ENCODE measurements around the gene GRPEL2.

The GRPEL2 gene

DNA sequence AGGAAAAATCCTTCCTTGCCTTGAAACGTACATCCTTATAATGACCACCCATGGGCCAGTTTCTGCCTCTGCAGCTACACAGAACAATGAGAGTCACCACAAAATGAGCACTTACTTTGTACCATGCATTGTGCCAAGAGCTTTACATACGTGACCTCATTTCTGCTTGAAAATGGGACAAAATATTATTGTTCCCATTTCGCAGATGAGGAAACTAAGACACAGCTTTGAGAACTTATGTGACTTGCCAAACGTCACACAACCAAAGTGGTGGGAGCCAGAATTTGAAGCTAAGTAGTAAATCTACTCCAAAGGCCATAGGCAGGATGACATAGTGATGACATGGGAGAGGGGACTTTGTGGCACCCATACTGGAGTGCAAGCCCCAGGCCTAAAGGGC lies 34.8 kb upstream of the GRPEL2 start:
- Mint-ChIP-seq H3K27me3 (peaks cover 30% of the 10 kb centered on the region), H3K36me3 (no peaks in the 10 kb centered on the region), H3K4me1 (peaks cover 5% of the 10 kb centered on the region), H3K9me3 (no peaks in the 10 kb centered on the region), H3K4me3 (no peak overlapping the region), H3K27ac (no peak overlapping the region)
- no peak for DNase-seq
- CTCF ChIA-PET: interaction anchor here (0.9 to 19.5 kb wide), 2 partner anchors 60 to 69 kb away, joined by 3 to 372 read pairs; no protein-coding TSS in a partner anchor

DNA sequence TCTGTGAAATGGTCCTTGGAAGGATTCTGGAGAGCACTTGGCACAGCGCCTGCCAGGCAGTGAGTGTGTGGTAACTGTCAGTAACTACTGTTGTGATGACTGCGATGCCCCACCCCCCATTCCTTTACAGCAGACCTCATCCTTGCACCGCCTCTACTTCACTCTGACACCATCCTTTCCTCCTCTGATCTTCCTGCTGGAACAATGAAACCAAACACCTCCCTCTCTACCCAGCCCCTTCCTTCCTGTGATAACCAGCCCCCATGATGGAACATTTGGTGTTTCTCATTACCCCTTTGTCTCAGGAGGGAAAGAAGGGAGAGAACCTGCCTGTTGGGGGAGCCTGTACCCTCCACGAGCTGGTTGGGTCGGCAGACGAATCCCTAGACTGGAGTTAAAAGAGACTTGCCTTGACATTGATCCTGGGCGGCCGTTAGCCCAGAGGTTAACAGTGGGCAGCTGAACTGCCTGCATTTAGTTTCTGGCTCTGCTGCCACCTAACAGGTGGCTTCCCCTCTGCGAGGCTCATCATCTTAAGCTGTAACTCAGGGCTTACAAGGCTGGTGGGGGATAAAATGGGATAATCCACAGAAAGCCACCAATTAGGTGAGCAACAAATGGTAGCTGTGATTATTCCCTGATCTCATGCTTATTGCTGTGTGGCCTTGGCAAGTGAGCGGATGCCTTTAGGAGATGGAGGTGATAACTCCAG lies 34.2 kb upstream of the GRPEL2 start:
- Mint-ChIP-seq H3K9me3 (no peaks in the 10 kb centered on the region), H3K27me3 (peaks cover 30% of the 10 kb centered on the region), H3K36me3 (no peaks in the 10 kb centered on the region), H3K27ac (no peak overlapping the region), H3K4me1 (peaks cover 5% of the 10 kb centered on the region), H3K4me3 (no peak overlapping the region)
- CTCF ChIA-PET: interaction anchor here (0.9 to 19.5 kb wide), 2 partner anchors 59 to 69 kb away, joined by 3 to 372 read pairs; no protein-coding TSS in a partner anchor
- no peak for DNase-seq

DNA sequence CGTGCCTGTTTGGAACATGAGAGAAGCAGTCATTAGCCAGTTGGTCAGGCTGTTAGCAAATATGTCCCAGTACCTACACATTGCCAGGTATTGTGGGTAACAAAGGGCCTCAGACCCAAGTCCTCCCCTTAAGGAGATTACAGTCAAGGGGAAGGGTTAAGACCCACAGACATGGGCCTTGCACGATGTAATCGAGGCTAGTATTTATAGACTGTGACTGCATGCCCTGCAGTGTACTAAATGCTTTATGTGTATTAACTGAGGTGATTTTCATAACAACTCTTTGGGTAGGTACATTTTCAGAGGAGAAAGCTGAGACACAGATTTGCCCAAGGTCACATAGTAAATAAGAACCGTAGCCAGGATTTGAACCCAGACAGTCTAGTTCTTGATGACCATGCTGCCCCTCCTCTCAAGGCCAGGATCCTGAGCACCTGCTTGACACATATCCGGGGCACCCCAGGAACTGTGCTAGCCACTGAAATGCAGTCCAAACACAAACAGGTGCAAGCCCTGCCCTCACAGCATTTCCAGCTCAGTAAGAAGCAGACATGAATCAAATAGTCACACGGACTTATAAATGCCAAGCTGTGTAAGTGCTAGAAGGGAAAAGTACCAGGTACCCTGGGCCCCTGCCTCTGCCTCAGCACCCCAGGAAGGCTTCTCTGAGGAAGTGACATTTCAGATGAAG lies 32.0 kb upstream of the GRPEL2 start:
- H3K27ac Mint-ChIP-seq: no peak overlapping the region
- no peaks in the 10 kb centered on the region for H3K9me3 Mint-ChIP-seq
- no peaks in the 10 kb centered on the region for H3K36me3 Mint-ChIP-seq
- H3K4me1 Mint-ChIP-seq: peaks cover 5% of the 10 kb centered on the region
- CTCF ChIA-PET: interaction anchor here (1.0 to 19.5 kb wide), 5 partner anchors 13 to 121 kb away, joined by 3 to 372 read pairs (median 12); no protein-coding TSS in a partner anchor
- no peak overlapping the region for H3K4me3 Mint-ChIP-seq
- no peak for DNase-seq
- H3K27me3 Mint-ChIP-seq: peaks cover 25% of the 10 kb centered on the region

DNA sequence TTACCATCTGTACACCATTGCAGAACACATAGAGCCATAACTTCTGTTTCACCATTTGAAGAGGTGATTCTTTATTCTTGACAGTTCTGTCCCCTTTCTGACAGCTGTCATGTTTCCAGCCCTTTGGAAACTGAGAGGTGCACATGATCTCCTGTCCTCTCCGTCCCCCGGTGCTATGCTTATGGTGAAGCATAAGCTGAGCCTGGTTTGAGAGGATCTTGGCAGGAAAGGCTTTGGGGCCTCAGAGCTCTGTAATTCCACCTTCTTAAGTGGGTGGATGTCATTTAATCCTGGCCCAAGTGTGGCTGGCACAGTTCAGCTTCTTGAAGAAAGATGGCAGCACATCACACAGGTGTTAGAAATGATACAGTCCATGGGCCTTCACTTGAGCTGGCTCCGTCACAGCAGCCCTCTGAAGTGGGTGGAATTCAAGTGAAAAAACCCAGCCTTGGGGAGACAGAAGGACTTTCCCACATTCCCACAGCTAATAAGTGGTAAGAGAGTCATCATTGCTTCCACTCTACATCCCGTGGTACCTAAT lies 30.7 kb upstream of the GRPEL2 start:
- peaks cover 19% of the 10 kb centered on the region for H3K27me3 Mint-ChIP-seq
- H3K36me3 Mint-ChIP-seq: no peaks in the 10 kb centered on the region
- no peak for DNase-seq
- H3K4me1 Mint-ChIP-seq: peaks cover 5% of the 10 kb centered on the region
- CTCF ChIA-PET: interaction anchor here (0.7 to 19.5 kb wide), 13 partner anchors 8 to 249 kb away, joined by 3 to 372 read pairs (median 3); partner anchors contain the start of gene ABLIM3
- H3K27ac Mint-ChIP-seq: no peak overlapping the region
- H3K4me3 Mint-ChIP-seq: no peak overlapping the region
- H3K9me3 Mint-ChIP-seq: no peaks in the 10 kb centered on the region

DNA sequence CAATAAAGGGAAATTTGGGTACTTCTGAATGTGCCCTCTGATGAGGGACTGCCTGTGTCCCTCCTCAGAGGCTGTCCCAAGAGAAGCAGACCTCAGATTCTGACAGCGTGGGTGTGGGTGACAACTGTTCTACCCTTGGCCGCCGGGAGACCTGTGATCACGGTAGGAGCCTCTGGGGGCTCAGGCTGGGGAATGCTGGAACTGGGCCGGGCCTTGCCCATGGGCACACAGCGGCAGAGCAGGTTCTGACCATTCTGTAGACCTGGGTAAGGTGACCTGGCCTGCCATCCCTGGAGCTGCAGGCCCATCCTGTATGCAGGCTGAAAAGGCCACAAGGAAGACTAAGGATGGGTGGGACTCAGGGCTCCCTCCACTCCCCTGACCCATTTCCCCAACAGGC lies 29.5 kb upstream of the GRPEL2 start:
- CTCF ChIA-PET: interaction anchor here (1.4 to 19.5 kb wide), 5 partner anchors 11 to 124 kb away, joined by 3 to 372 read pairs (median 12); no protein-coding TSS in a partner anchor
- Mint-ChIP-seq H3K4me1 (peaks cover 5% of the 10 kb centered on the region), H3K4me3 (no peak overlapping the region), H3K9me3 (no peaks in the 10 kb centered on the region), H3K27ac (no peak overlapping the region), H3K36me3 (no peaks in the 10 kb centered on the region), H3K27me3 (peaks cover 19% of the 10 kb centered on the region)
- no peak for DNase-seq

DNA sequence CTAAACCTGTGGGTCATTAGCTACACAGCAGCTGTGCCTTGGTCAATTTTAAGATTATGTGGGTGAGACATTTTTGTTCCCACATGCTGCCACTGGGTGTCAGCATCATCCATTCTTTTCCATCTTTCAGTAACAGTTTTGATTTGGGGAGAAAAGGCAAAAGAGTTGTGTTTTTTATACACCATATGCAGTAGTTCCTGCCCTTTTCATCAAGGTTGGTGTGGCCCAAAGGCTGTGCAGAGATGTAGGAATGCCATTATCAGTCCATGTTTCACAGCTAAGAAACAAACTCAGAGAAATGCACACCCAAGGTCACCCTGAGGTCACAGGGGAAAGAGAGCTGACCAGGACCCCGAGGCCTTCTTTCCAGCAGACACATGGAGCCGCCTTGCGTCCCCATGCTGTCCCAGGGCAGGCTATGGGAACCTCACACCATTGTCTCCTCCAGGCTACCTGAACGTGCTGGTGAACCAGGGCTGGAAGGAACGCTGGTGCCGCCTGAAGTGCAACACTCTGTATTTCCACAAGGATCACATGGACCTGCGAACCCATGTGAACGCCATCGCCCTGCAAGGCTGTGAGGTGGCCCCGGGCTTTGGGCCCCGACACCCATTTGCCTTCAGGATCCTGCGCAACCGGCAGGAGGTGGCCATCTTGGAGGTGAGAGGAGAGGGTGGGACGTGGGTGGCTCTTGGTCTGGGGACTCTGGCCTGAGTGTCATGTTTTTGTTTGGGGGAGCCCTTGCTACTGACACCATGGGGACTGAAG lies 27.8 kb upstream of the GRPEL2 start:
- H3K36me3 Mint-ChIP-seq: no peaks in the 10 kb centered on the region
- H3K4me3 Mint-ChIP-seq: no peak overlapping the region
- no peaks in the 10 kb centered on the region for H3K4me1 Mint-ChIP-seq
- no peak overlapping the region for H3K27ac Mint-ChIP-seq
- H3K27me3 Mint-ChIP-seq: peaks cover 13% of the 10 kb centered on the region
- H3K9me3 Mint-ChIP-seq: no peaks in the 10 kb centered on the region
- CTCF ChIA-PET: interaction anchor here (0.7 to 19.5 kb wide), 11 partner anchors 9 to 245 kb away, joined by 3 to 372 read pairs (median 7); no protein-coding TSS in a partner anchor
- DNase-seq: peak; percentile 58

DNA sequence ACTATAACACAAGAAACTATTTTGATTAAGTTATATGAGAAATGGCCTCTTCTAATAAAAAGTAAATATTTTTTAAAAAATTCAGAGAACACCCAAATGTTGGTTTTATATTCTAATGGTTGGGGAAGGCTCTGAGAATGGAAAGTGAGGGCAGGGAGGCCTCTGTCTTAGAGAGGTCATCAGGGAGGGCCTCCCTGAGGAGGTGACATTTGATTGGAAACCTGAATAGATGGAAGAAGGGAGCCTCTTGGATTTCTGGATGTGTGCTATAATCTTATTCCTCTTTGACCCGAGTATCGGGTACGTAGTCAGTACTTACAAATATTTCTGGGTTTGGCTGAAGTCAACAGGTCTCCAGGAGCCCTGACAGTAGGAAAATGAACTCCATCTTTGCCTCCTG lies 26.1 kb upstream of the GRPEL2 start:
- DNase-seq: no peak

DNA sequence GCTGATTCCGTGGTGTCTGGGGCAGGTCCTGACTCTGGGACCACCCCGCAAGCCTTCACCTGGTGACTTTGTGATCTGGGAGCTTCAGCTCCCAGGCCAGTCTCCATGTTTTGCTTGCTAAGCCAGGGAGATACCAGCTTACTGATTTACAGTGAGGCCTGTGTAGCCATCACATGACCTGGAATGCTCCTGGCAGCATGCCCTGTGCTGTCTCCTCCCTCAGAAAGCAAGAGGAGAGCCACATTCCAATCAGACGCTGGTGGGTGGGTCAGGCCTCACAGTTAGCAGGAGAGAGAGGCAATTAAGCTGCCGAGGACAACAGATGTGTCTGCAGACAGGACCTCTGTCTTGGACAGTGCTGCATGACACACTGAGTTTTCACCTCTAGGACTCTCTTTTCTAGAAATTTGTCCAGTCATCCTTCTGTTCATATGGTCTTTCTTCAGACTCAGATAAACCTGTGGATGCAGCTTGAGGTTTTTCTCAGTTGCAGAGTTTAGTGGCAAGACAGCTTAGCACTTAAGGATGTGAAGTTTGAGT lies 24.4 kb upstream of the GRPEL2 start:
- Mint-ChIP-seq H3K36me3 (no peaks in the 10 kb centered on the region), H3K4me1 (no peaks in the 10 kb centered on the region), H3K27ac (no peak overlapping the region), H3K27me3 (peaks cover 5% of the 10 kb centered on the region), H3K4me3 (no peak overlapping the region), H3K9me3 (no peaks in the 10 kb centered on the region)
- CTCF ChIA-PET: interaction anchor here (1.0 to 19.5 kb wide), 6 partner anchors 20 to 119 kb away, joined by 3 to 372 read pairs (median 4); no protein-coding TSS in a partner anchor
- DNase-seq: no peak

More for the DNA sequence above, 26.1 kb upstream of the GRPEL2 start:
- Mint-ChIP-seq H3K4me3 (no peak overlapping the region), H3K4me1 (no peaks in the 10 kb centered on the region), H3K27ac (no peak overlapping the region), H3K36me3 (no peaks in the 10 kb centered on the region), H3K27me3 (peaks cover 6% of the 10 kb centered on the region), H3K9me3 (no peaks in the 10 kb centered on the region)
- CTCF ChIA-PET: interaction anchor here (0.8 to 19.5 kb wide), 5 partner anchors 15 to 114 kb away, joined by 3 to 372 read pairs (median 5); no protein-coding TSS in a partner anchor

DNA sequence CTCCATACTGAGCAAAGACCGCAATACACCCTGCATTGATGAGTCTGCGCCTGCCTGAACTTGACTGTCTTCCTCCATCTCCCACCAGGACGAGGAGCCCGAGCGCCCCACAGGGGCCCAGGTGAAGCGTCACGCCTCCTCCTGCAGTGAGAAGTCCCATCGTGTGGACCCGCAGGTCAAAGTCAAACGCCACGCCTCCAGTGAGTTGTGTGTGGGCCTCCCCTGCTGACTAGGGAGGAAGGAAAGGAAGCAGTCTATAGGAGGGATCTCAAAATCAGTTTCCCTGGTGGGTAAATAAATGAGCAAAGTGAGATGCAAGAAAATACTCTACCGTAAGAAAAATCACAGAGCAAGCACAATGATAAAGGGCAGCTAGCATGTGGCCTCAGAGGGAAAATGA lies 22.8 kb upstream of the GRPEL2 start:
- Mint-ChIP-seq H3K36me3 (no peaks in the 10 kb centered on the region), H3K27me3 (peaks cover 5% of the 10 kb centered on the region), H3K27ac (no peak overlapping the region), H3K4me3 (no peak overlapping the region), H3K9me3 (no peaks in the 10 kb centered on the region), H3K4me1 (no peaks in the 10 kb centered on the region)
- CTCF ChIA-PET: interaction anchor here (0.6 to 19.5 kb wide), 4 partner anchors 8 to 113 kb away, joined by 3 to 372 read pairs (median 4); no protein-coding TSS in a partner anchor
- no peak for DNase-seq

DNA sequence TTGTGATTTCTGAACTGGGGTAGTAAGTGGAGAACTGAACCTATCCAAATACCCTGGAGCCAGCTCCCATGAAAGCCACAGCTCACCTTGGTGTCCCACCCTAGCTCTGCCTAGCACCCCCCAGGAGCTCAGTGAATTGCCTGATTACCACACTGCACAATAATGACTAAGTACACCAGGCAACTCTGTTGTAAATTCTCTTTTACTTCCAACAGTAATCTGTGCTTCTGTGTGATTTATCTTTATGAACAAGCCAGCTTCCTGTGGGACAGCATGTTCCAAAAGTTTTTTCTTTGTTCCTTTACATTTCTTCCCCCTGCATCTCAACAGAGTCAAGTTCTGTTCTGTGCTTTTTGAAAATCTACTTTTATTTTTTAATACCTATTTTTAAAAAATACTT lies 22.1 kb upstream of the GRPEL2 start:
- Mint-ChIP-seq H3K4me3 (no peak overlapping the region), H3K9me3 (no peaks in the 10 kb centered on the region), H3K4me1 (no peaks in the 10 kb centered on the region), H3K36me3 (no peaks in the 10 kb centered on the region), H3K27ac (no peak overlapping the region), H3K27me3 (peaks cover 5% of the 10 kb centered on the region)
- no peak for DNase-seq
- CTCF ChIA-PET: interaction anchor here (0.6 to 19.5 kb wide), 4 partner anchors 8 to 113 kb away, joined by 3 to 372 read pairs (median 4); no protein-coding TSS in a partner anchor

DNA sequence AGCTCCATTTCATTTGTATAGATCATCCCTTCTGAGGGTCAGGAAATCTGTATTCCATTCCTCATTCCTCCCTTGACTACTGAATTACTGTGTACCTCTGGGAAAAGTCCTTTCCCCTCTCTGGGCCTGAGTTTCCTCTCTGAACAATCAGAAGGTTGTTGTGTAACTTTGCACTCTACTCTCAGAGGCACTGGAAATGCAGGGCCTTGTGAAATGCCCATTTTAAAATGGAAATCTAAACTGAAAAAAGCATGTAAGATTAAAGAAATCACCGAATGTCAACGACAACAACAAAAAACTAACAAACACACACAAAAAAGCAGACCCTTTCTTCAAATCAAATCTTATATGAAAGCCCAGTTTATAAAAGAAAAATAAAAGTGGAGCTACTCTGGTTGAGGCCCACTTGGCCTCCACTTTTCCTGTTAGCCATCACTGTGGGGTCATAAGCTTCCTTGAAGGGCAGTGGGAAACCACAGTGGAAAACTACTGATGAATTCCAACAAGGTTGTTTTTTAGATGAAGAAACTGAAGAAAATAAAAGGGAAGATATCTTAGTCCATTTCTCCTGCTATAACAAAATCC lies 21.6 kb upstream of the GRPEL2 start:
- CTCF ChIA-PET: interaction anchor here (0.8 to 19.5 kb wide), 4 partner anchors 9 to 112 kb away, joined by 4 to 372 read pairs (median 4); no protein-coding TSS in a partner anchor
- Mint-ChIP-seq H3K27ac (no peak overlapping the region), H3K27me3 (peaks cover 5% of the 10 kb centered on the region)

DNA sequence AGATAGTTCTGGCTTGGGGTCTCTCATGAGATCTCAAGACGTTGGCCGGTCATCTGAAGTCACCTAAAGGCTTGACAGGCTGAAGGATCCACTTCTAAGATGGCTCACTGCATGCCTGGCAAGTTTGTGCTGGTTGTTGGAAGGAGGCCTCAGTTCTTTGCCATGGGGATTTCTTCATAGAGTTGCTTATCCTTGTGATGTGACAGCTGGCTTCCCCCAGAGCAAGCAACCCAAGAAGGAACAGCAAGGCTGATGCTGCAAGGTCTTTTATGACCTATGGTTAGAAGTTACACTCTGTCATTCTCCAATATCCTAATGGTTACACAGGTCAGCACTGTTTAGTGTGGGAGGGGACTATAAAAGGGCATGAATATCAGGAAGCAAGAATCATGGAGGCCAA lies 20.7 kb upstream of the GRPEL2 start:
- H3K9me3 Mint-ChIP-seq: no peaks in the 10 kb centered on the region
- no peak for DNase-seq
- no peaks in the 10 kb centered on the region for H3K36me3 Mint-ChIP-seq
- CTCF ChIA-PET: interaction anchor here (0.8 to 19.5 kb wide), 4 partner anchors 8 to 45 kb away, joined by 3 to 372 read pairs (median 10); no protein-coding TSS in a partner anchor
- no peaks in the 10 kb centered on the region for H3K4me1 Mint-ChIP-seq
- H3K27me3 Mint-ChIP-seq: peaks cover 3% of the 10 kb centered on the region
- no peak overlapping the region for H3K4me3 Mint-ChIP-seq
- no peak overlapping the region for H3K27ac Mint-ChIP-seq

More for the DNA sequence above, 21.6 kb upstream of the GRPEL2 start:
- H3K4me3 Mint-ChIP-seq: no peak overlapping the region
- H3K4me1 Mint-ChIP-seq: no peaks in the 10 kb centered on the region
- H3K36me3 Mint-ChIP-seq: no peaks in the 10 kb centered on the region
- H3K9me3 Mint-ChIP-seq: no peaks in the 10 kb centered on the region
- DNase-seq: no peak
